Measurements from ENCODE around the gene HAP1.

GRCh38 chr17:41777157-41777573, 42.7 kb upstream of the HAP1 start:
- TF ChIP-seq, protein P1, sequence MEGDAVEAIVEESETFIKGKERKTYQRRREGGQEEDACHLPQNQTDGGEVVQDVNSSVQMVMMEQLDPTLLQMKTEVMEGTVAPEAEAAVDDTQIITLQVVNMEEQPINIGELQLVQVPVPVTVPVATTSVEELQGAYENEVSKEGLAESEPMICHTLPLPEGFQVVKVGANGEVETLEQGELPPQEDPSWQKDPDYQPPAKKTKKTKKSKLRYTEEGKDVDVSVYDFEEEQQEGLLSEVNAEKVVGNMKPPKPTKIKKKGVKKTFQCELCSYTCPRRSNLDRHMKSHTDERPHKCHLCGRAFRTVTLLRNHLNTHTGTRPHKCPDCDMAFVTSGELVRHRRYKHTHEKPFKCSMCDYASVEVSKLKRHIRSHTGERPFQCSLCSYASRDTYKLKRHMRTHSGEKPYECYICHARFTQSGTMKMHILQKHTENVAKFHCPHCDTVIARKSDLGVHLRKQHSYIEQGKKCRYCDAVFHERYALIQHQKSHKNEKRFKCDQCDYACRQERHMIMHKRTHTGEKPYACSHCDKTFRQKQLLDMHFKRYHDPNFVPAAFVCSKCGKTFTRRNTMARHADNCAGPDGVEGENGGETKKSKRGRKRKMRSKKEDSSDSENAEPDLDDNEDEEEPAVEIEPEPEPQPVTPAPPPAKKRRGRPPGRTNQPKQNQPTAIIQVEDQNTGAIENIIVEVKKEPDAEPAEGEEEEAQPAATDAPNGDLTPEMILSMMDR (IDR thresholded peaks at IDR 0.05), result no peak
- TF ChIP-seq REST (IDR thresholded peaks at IDR 0.05; ENCODE audit: low read depth, low read length), result no peak

Measured in SK-N-SH (cell line).